ENCODE results near the gene GRM8.
"Not testable (repeated sequence)": the region's sequence is repeated elsewhere in the genome, so short reads cannot be mapped to it uniquely, and the experiment has no call there.

Gene GRM8

GRCh38 chr7:127021857-127022256, 230.9 kb downstream of the GRM8 start:
- no peak for DNase-seq

GRCh38 chr7:127021019-127021738, 231.6 kb downstream of the GRM8 start:
- DNase-seq = no peak

- no peak for DNase-seq
Observed at GRCh38 chr7:127018889-127019288, 233.9 kb downstream of the GRM8 start.

- no peak for DNase-seq
Observed at GRCh38 chr7:127017196-127017595, 235.5 kb downstream of the GRM8 start.

GRCh38 chr7:127000725-127001124, 252.0 kb downstream of the GRM8 start:
- DNase-seq = no peak

- no peak for DNase-seq
Observed at GRCh38 chr7:126996659-126997058, 256.1 kb downstream of the GRM8 start.

- no peak for DNase-seq
Observed at GRCh38 chr7:126993626-126994213, 259.0 kb downstream of the GRM8 start.

GRCh38 chr7:126988022-126988421, 264.7 kb downstream of the GRM8 start:
- no peak for DNase-seq

GRCh38 chr7:126979722-126980121, 273.0 kb downstream of the GRM8 start:
- no peak for DNase-seq

GRCh38 chr7:126978865-126979264, 273.9 kb downstream of the GRM8 start:
- no peak for DNase-seq

GRCh38 chr7:126973066-126973465, 279.7 kb downstream of the GRM8 start:
- DNase-seq = no peak

- no peak for DNase-seq
Observed at GRCh38 chr7:126972571-126972970, 280.2 kb downstream of the GRM8 start.

GRCh38 chr7:126959649-126960048, 293.1 kb downstream of the GRM8 start:
- no peak for DNase-seq

GRCh38 chr7:126958367-126958766, 294.4 kb downstream of the GRM8 start:
- DNase-seq = no peak

- no peak for DNase-seq
Observed at GRCh38 chr7:126957443-126957842, 295.3 kb downstream of the GRM8 start.

GRCh38 chr7:126953461-126953860, 299.3 kb downstream of the GRM8 start:
- DNase-seq = no peak

- no peak for DNase-seq
Observed at GRCh38 chr7:126948664-126949063, 304.1 kb downstream of the GRM8 start.

- DNase-seq = no peak
Observed at GRCh38 chr7:126940723-126941307, 311.9 kb downstream of the GRM8 start.

GRCh38 chr7:126937171-126937570, 315.6 kb downstream of the GRM8 start:
- no peak for DNase-seq

GRCh38 chr7:126931581-126931980, 321.2 kb downstream of the GRM8 start:
- DNase-seq = no peak

GRCh38 chr7:126930166-126930565, 322.6 kb downstream of the GRM8 start:
- no peak for DNase-seq

GRCh38 chr7:126924477-126924876, 328.3 kb downstream of the GRM8 start:
- no peak for DNase-seq

- DNase-seq = not testable (repeated sequence)
Observed at GRCh38 chr7:126911627-126912026, 341.1 kb downstream of the GRM8 start.

GRCh38 chr7:126908564-126908963, 344.2 kb downstream of the GRM8 start:
- DNase-seq = not testable (repeated sequence)

Data from NCI-H2081 treated with DMSO at 0.1 percent for 48 hours (cell line).